ENCODE results near the gene SMYD3.
"Not testable (repeated sequence)": the region's sequence is repeated elsewhere in the genome, so short reads cannot be mapped to it uniquely, and the experiment has no call there.

The SMYD3 gene

GRCh38 chr1:246324711-246325110 lies 182.4 kb downstream of the SMYD3 start:
- Histone ChIP-seq H3K79me2 (ENCODE audit: low read length) (no peaks in the 10 kb centered on the region), H3K9me2 (replicated peaks; ENCODE audit: insufficient read depth, low read length) (no peaks in the 10 kb centered on the region), H3K27ac (ENCODE audit: low read length) (no peak overlapping the region), H2AFZ (ENCODE audit: low read length) (no peak overlapping the region), H4K20me1 (ENCODE audit: insufficient read depth, low read length) (no peaks in the 10 kb centered on the region), H3K4me2 (ENCODE audit: low read depth, low read length) (no peak overlapping the region), H3F3A (ENCODE audit: insufficient read depth, low read length) (no peaks in the 10 kb centered on the region), H3K4me3 (ENCODE audit: low read length) (no peak overlapping the region), H3K4me1 (ENCODE audit: low read length) (no peaks in the 10 kb centered on the region), H3K36me3 (replicated peaks; ENCODE audit: insufficient read depth, low read length) (no peaks in the 10 kb centered on the region), H3K27me3 (replicated peaks; ENCODE audit: insufficient read depth, low read length) (no peaks in the 10 kb centered on the region), H3K9me3 (replicated peaks; ENCODE audit: insufficient read depth, low read length) (no peaks in the 10 kb centered on the region), H3K9ac (ENCODE audit: low read length) (no peak overlapping the region)
- TF ChIP-seq EZH2phosphoT487 (IDR thresholded peaks at IDR 0.05; ENCODE audit: low read length) (no peak), CTCF (IDR thresholded peaks at IDR 0.05; ENCODE audit: low read length) (no peak)
- DNase-seq: no peak

GRCh38 chr1:246324033-246324432 lies 183.0 kb downstream of the SMYD3 start:
- not testable (repeated sequence) for H3K36me3 ChIP-seq (replicated peaks; ENCODE audit: insufficient read depth, low read length); H3K9ac ChIP-seq (ENCODE audit: low read length); H3K9me2 ChIP-seq (replicated peaks; ENCODE audit: insufficient read depth, low read length); H3K4me1 ChIP-seq (ENCODE audit: low read length); H2AFZ ChIP-seq (ENCODE audit: low read length); H3K9me3 ChIP-seq (replicated peaks; ENCODE audit: insufficient read depth, low read length); H3K4me3 ChIP-seq (ENCODE audit: low read length); H4K20me1 ChIP-seq (ENCODE audit: insufficient read depth, low read length); H3K79me2 ChIP-seq (ENCODE audit: low read length); H3K4me2 ChIP-seq (ENCODE audit: low read depth, low read length); H3K27me3 ChIP-seq (replicated peaks; ENCODE audit: insufficient read depth, low read length); DNase-seq; H3F3A ChIP-seq (ENCODE audit: insufficient read depth, low read length); H3K27ac ChIP-seq (ENCODE audit: low read length)

GRCh38 chr1:246320286-246320685 lies 186.8 kb downstream of the SMYD3 start:
- Histone ChIP-seq H3F3A (ENCODE audit: insufficient read depth, low read length) (no peaks in the 10 kb centered on the region), H3K27ac (ENCODE audit: low read length) (no peak overlapping the region), H2AFZ (ENCODE audit: low read length) (no peak overlapping the region), H3K9me2 (replicated peaks; ENCODE audit: insufficient read depth, low read length) (no peaks in the 10 kb centered on the region), H3K27me3 (replicated peaks; ENCODE audit: insufficient read depth, low read length) (no peaks in the 10 kb centered on the region), H3K4me3 (ENCODE audit: low read length) (no peak overlapping the region), H3K4me2 (ENCODE audit: low read depth, low read length) (no peak overlapping the region), H4K20me1 (ENCODE audit: insufficient read depth, low read length) (no peaks in the 10 kb centered on the region), H3K4me1 (ENCODE audit: low read length) (no peaks in the 10 kb centered on the region), H3K9ac (ENCODE audit: low read length) (no peak overlapping the region), H3K79me2 (ENCODE audit: low read length) (no peaks in the 10 kb centered on the region), H3K9me3 (replicated peaks; ENCODE audit: insufficient read depth, low read length) (no peaks in the 10 kb centered on the region), H3K36me3 (replicated peaks; ENCODE audit: insufficient read depth, low read length) (no peaks in the 10 kb centered on the region)
- no peak for DNase-seq
- TF ChIP-seq CTCF (IDR thresholded peaks at IDR 0.05; ENCODE audit: low read length): no peak
- no peak for TF ChIP-seq EZH2phosphoT487 (IDR thresholded peaks at IDR 0.05; ENCODE audit: low read length)
- TF ChIP-seq EZH2 (optimal IDR thresholded peaks at IDR 0.05; ENCODE audit: low read depth, low read length): no peak

GRCh38 chr1:246319083-246319714 lies 187.9 kb downstream of the SMYD3 start:
- no peaks in the 10 kb centered on the region for H3F3A ChIP-seq (ENCODE audit: insufficient read depth, low read length)
- TF ChIP-seq CTCF (IDR thresholded peaks at IDR 0.05; ENCODE audit: low read length) (no peak), EZH2phosphoT487 (IDR thresholded peaks at IDR 0.05; ENCODE audit: low read length) (no peak), EZH2 (optimal IDR thresholded peaks at IDR 0.05; ENCODE audit: low read depth, low read length) (no peak)
- H3K9ac ChIP-seq (ENCODE audit: low read length): no peak overlapping the region
- H3K4me2 ChIP-seq (ENCODE audit: low read depth, low read length): no peak overlapping the region
- no peaks in the 10 kb centered on the region for H3K4me1 ChIP-seq (ENCODE audit: low read length)
- no peaks in the 10 kb centered on the region for H3K9me2 ChIP-seq (replicated peaks; ENCODE audit: insufficient read depth, low read length)
- H3K79me2 ChIP-seq (ENCODE audit: low read length): no peaks in the 10 kb centered on the region
- no peaks in the 10 kb centered on the region for H4K20me1 ChIP-seq (ENCODE audit: insufficient read depth, low read length)
- no peak overlapping the region for H3K4me3 ChIP-seq (ENCODE audit: low read length)
- H3K27me3 ChIP-seq (replicated peaks; ENCODE audit: insufficient read depth, low read length): no peaks in the 10 kb centered on the region
- no peaks in the 10 kb centered on the region for H3K9me3 ChIP-seq (replicated peaks; ENCODE audit: insufficient read depth, low read length)
- H2AFZ ChIP-seq (ENCODE audit: low read length): no peak overlapping the region
- H3K36me3 ChIP-seq (replicated peaks; ENCODE audit: insufficient read depth, low read length): no peaks in the 10 kb centered on the region
- no peak overlapping the region for H3K27ac ChIP-seq (ENCODE audit: low read length)
- no peak for DNase-seq
